GM18505 (cell line): ENCODE results near the gene ATP2B2.

Source experiments
- ATAC-seq: cut with Tn5 transposase; IDR thresholded peaks from one replicate; pipeline ENCODE4 v1.9.1; 2021; ENCODE audit not compliant: unreplicated experiment
- POLR2A ChIP-seq: IDR thresholded peaks from 4 replicates; pipeline ENCODE4 v1.6.1; 2011; ENCODE audit warnings: borderline replicate concordance; ENCODE audit not compliant: insufficient read depth, insufficient read length; ENCODE audit errors: extremely low read depth

Gene ATP2B2

DNA sequence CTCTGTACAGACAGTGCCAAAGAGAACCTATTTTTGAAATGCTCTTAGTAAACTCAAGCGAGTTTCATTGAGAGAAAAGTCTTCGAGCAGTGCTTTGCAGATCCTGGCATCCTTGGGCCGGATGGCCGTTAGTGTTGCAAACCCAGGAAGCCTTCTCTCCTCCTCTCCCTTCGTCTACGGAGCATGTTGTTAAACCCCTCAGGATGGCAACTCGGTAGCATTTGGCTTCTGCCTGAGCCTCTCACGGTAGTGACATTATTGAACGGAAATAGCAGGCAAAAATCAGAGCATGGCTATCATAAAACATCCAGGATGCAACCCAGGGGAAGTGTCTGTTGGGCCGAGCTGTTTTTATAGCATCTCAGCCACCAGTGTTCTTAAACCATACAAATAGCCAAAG lies 177.8 kb downstream of the ATP2B2 start:
- TF ChIP-seq POLR2A = no peak
- ATAC-seq = no peak

DNA sequence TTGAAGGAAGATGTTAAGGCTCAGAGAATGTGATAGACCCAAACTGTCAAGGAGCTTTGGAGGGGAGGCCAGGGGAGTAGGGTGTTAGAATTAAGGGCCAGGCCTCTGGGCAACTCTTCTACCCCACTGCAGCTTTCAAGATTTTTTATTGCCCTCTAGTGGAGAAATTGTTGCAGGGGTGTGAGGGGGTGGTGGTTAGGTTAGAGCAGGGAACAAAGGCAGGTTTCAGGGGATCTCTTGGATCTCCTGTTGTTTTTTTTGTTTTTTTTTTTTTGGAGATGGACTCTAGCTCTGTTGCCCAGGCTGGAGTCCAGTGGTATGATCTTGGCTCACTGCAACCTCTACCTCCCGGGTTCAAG lies 183.1 kb downstream of the ATP2B2 start:
- TF ChIP-seq POLR2A = no peak
- ATAC-seq = no peak

DNA sequence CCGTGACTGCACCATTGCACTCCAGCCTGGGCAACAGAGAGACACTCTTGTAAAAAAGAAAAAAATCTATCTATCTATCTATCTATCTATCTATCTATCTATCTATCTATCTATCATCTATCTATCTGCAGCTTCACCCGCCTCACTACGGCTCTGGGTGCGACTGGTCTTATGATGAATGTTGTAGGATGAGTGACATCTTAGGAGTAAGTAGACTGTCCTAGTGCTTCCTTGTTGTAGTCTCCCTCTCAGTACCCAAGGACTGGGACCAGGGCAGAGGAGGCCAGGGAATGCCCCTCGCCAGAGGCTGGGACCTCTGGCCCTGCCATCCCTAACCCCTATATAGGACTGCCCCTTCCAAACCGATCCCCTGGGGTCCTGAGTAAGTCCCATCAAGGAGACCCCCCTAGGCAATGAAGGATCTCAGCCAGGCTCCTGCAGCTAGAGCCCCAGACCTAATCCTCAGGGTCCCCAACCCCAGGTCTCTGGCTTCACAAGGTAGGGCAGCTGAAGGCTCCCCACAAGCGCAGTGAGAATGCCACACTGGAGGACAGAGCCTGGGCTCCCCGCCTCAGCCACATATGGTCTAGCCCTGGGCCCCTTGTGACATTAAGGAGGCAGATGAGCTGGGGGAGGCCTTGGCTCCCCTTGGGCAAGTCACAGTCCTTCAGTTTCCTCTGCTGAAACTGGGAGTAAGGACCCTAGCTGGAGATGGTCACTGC lies 183.6 kb downstream of the ATP2B2 start:
- no peak for TF ChIP-seq POLR2A
- no peak for ATAC-seq

DNA sequence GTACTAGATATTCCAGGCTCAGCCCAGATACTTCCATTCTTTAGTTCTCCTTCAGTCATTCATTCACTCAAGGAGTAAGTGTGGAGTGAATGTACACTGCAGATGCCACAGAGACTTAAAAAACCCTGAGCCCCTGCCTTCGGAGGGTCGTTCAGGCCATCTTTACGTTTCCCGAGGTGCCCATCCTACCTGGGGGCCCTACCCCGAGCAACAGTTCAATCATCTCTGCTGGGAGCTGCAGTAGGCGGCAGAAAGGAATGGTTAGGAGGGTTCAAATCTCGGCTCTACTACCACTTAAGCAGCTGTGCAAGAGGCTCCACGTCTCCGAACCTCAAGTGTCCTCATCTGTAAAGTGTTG lies 185.1 kb downstream of the ATP2B2 start:
- ATAC-seq = no peak
- TF ChIP-seq POLR2A = no peak

DNA sequence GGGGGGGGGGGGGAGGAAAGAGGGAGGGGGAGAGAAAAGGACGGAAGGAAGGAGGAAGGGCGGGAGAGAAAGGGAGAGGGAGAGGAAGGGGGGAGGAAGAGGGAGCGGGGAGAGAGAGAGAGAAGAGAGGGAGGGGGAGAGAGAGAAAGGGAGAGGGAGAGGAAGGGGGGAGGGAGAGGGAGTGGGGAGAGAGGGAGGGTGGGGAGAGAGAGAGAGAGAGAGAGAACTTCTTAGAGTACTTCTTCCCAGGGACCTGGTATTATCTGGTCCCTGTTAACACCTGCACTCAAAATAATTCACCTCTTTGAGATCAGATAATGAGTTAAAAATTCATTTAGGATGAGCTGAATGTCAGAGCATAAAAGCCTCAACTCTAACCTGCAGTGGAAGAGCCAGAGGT lies 185.6 kb downstream of the ATP2B2 start:
- TF ChIP-seq POLR2A = no peak
- no peak for ATAC-seq

DNA sequence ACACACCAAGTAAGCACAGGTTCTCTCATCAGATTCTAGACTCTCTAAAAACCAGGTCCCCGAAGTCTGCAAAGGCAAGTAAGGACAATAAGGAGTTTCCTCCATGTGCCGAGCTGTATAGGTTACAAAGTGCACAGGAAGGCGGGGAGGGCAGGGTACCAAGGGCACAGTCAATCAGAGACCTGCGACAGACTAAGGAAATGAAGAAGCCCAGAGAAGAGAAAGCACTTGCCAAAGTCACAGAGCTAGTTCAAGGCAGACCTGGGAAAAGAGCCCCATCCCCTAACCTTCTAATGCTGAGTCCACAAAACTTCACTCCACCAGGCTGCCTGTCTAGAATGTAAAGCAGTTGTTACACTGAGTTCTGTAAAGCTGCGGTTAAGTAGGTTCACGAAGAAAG lies 186.1 kb downstream of the ATP2B2 start:
- no peak for TF ChIP-seq POLR2A

DNA sequence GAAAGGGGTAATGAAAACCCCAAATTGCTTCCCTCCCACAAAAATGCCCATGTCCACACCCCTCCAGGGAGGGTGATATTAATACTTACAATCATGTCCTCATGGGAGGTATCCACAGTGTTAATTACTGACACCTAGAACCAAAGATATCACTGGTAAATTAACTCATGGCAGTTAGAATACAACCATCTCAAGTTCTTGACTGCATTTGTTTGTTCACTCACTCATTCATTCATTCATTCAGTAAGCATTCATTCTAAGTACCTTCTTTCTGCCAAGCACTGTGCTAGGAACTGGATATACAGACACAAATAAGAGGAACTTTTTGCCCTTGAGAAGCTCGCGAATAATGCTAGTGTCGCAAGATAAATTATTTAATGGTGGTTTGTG lies 187.4 kb downstream of the ATP2B2 start:
- no peak for ATAC-seq
- TF ChIP-seq POLR2A = no peak

More for the DNA sequence above, 186.1 kb downstream of the ATP2B2 start:
- no peak for ATAC-seq

DNA sequence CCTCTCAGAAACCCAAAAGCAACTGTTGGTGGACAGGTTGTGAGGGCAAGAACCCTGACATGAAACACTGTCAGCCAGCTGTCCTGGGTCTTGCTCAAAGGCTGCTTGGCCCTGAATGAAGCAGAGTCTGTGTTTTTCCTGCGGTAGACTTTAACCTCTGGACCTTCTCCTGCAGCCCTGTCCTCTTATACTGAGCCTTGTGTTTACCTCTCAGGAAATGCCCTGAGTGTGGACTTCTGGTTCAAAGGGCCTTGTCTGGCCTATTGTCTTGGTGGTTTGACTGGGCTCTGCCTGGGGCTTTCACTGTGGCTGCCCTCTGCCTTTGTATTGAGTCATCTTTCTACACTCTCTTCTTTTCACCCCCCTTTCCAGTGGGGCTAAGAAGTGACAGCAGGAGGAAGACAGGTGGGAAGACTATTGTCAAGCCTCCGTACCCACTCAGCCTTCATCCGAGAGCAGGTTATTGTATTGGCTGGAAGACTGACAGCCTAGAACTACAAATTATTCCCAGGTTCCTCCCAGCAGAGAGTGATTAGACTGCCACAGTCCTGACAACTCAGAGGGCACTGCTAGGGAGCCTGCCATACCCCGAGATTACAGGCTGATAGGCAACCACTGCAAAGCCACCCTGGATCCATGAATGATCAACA lies 187.9 kb downstream of the ATP2B2 start:
- no peak for TF ChIP-seq POLR2A
- no peak for ATAC-seq

DNA sequence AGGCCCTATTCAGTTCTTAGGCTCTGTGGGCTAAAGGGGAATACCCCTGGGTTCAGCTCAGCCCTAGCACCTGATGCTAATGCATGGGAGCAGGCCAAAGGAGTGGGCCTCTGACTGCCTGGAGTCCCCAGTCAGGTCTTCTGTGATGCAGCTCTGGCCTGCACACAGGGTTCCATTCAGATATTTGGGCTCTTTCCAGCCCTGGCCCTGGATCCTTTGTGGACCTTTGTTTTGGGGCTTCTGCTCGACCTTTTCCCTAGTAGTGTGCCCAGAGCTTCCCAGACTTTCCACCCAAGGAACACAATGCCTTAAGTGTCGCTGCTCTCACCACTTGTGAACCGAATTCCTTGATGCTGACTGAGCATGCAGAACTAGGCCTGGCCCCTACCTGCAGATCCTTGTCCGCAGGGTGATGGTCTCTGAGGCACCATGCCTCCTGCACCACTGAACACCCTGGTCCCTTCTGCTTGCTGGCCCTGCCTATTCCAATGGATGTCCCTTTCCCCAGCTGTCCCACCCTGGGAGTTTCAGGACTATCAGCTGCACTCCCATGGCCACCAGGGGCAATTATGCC lies 189.5 kb downstream of the ATP2B2 start:
- ATAC-seq = no peak
- TF ChIP-seq POLR2A = no peak

DNA sequence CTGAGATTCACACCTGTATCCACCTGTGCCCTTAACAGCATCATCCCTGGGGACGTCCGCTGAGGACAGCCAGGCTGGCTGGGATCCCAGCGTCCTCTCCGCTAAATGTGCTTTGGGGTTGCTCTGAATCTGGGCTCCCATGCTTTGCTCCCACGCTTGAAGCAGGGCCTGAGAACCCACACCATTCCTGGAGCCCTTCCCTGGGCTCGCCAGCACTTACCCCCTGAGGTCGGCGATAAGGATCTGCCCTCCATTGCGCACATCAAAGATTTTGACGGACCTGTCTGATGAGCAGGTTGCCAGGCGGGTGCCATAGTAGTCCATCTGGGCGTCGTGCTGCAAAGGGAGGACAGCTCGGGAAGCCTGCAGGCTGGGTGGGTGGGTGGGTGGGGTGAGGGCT lies 190.3 kb downstream of the ATP2B2 start:
- no peak for TF ChIP-seq POLR2A
- no peak for ATAC-seq

DNA sequence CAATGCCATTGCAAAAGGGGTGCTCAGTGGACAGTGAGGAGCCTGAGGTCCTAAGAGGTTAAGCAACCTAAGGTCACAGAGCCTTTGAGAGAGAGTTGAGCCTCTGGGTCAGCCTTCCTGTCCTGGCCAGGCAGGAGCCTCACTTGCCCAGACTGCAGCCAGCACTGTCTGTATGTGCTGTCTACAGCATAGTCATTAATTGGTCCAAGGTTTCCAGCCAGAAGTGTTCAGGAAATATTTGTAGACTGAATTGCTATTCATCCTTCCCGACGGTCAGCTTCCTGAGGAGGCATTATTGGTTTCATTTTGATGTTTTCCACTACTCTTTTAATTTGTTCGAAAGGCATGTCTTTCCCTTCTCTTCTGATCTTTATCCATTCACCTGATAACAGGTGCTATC lies 192.5 kb downstream of the ATP2B2 start:
- TF ChIP-seq POLR2A = no peak
- no peak for ATAC-seq

DNA sequence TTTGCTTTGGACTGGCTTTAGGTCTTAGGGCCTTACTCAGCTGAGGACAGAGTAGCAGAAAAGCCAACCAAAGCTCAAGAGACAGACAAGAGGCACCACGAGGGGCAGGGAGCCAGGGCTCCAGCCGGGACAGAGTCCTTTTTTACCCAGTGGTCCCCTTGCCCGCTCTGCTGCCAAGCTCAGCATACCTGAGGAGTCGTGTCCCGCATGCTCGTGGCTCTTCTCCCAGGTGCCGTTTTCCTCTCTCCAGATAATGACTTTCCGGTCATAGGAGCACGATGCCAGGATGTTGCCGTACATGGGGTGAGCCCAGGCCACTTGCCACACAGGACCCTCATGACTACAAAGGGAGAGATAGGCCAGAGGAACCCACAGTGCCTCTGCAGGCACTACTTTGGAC lies 193.0 kb downstream of the ATP2B2 start:
- no peak for ATAC-seq
- no peak for TF ChIP-seq POLR2A

DNA sequence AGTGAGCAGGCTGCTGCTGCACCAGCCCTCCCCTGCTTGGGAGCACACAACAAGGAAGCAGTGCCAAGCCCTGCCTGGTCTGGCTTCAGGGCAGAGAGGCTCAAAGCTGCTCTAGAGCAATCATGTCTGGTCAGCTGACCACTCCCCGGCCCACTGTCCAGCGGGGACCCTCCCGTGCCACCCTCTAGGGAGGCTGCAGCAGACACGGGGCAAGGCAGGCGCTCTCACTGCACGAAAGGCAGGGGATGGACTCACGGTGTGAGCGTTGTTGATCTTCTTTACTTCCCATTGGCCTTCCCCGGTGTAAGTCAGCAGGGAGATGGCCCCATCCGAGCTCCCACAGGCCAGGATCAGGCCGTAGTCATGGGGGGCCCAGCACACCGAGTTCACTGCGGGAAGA lies 193.7 kb downstream of the ATP2B2 start:
- no peak for ATAC-seq
- TF ChIP-seq POLR2A = no peak

DNA sequence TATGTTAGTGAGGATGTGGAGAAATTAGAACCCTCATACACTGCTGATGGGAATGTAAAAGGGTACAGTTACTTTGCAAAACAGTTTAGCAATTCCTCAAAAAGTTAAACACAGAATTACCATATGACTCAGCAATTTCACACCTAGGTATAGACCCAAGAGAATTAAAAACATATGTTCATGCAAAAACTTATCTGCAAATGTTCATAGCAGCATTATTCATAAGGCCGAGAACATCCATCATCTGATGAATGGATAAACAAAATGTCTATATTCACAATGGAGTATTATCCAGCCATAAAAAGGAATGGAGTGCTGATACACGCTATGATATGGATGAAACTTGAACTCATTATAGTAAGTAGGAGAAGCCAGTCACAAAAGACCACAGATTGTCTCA lies 194.8 kb downstream of the ATP2B2 start:
- ATAC-seq = no peak
- no peak for TF ChIP-seq POLR2A

DNA sequence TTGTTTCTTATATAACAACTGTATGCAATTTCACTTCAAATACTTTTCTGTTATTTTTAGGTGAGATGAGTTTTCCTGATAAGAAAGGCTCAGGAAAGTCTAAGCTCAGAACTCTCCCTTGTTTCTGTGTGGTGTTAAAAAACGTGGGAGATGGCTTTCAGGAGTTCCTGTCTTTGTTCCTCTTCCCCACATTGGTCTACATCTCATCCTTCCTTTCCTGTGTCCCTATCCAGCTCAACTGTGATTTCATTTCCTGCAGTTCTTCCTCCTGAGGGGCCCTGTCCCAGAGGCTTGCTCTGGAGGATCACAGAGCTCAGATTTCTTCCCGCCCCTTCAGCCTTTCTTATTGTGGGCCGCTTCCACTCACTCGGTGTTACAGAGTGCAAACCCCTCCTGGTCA lies 195.7 kb downstream of the ATP2B2 start:
- no peak for TF ChIP-seq POLR2A
- ATAC-seq = no peak

DNA sequence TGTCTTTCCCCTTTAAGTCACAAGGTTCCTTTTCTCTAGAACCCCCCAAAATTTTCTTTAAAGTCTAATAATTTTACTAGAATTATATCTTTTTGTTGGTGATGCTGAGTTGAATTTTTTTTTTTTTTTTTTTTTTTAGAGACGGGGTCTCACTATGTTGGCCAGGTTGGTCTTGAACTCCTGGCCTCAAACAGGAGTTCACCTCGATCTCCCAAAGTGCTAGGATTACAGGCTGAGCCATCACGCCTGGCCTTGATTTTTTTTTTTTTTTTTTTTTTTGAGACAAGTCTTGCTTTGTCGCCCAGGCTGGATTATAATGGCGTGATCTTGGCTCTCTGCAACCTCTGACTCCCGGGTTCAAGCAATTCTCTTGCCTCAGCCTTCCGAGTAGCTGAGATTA lies 196.7 kb downstream of the ATP2B2 start:
- no peak for TF ChIP-seq POLR2A
- no peak for ATAC-seq
